ENCODE data around the gene RARB. TPM values are rescaled to one million over a fixed set of nuclear protein-coding genes. Genes with fewer than 3 reads are reported as not detected.

Gene RARB
- polyA plus RNA-seq, 6 donors from 2014 or later = 0.13 to 0.17 TPM; not detected in 4

- no peak for ATAC-seq (ENCODE audit: low read depth in 2 of 2)
- no peaks in the 10 kb centered on the region for H3K36me3 Mint-ChIP-seq
Measured at GRCh38 chr3:25404569-25404968, 23.5 kb upstream of the RARB start.

GRCh38 chr3:25405335-25405734, 22.7 kb upstream of the RARB start:
- H3K4me1 Mint-ChIP-seq = no peaks in the 10 kb centered on the region
- H3K27me3 Mint-ChIP-seq = peaks cover 0 to 6% (median 0%) of the 10 kb centered on the region in 3 donors
- no peak overlapping the region for H3K27ac Mint-ChIP-seq
- H3K36me3 Mint-ChIP-seq = no peaks in the 10 kb centered on the region
- DNase-seq (no peak), ATAC-seq (ENCODE audit: low read depth in 2 of 2) (no peak)
- H3K4me3 Mint-ChIP-seq = no peak overlapping the region
- H3K9me3 Mint-ChIP-seq = peaks cover 0 to 16% (median 3%) of the 10 kb centered on the region in 7 donors

More at GRCh38 chr3:25404569-25404968, 23.5 kb upstream of the RARB start:
- no peak for DNase-seq
- Mint-ChIP-seq H3K4me3 (no peak overlapping the region), H3K4me1 (no peaks in the 10 kb centered on the region), H3K27me3 (peaks cover 0 to 6% (median 0%) of the 10 kb centered on the region in 3 donors), H3K27ac (no peak overlapping the region), H3K9me3 (peaks cover 0 to 16% (median 3%) of the 10 kb centered on the region in 7 donors)

GRCh38 chr3:25410703-25411102, 17.4 kb upstream of the RARB start:
- ATAC-seq (ENCODE audit: low read depth in 2 of 2) (no peak), DNase-seq (no peak)
- H3K4me3 Mint-ChIP-seq = no peak overlapping the region
- H3K4me1 Mint-ChIP-seq = no peaks in the 10 kb centered on the region
- H3K36me3 Mint-ChIP-seq = no peaks in the 10 kb centered on the region
- no peaks in the 10 kb centered on the region for H3K27me3 Mint-ChIP-seq
- H3K9me3 Mint-ChIP-seq = peaks cover 0 to 6% (median 0%) of the 10 kb centered on the region in 7 donors
- no peak overlapping the region for H3K27ac Mint-ChIP-seq

DNA sequence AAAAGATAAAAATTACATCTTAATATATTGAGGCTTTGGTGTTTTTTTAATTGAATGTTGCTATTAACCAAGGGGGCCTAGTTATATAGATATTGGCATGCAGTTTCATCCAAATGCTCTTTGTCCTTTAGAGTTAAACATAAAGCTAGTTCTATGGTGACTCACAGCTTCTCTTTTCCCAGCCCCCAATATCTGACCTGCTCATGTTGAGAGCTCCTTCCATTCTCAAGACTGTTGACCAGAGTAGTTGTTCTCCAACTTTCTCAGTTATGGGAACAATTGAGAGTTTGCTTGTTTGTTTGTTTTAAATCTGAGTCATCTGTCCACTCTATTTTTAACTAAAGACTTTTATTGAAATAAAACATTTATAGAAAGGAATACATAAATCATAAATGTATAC, 15.8 kb upstream of the RARB start:
- Mint-ChIP-seq H3K27me3 (peaks cover 0 to under 1% (median 0%) of the 10 kb centered on the region in 3 donors), H3K27ac (no peak overlapping the region), H3K9me3 (peaks cover 0 to 6% (median 4%) of the 10 kb centered on the region in 7 donors), H3K36me3 (no peaks in the 10 kb centered on the region), H3K4me3 (no peak overlapping the region), H3K4me1 (no peaks in the 10 kb centered on the region)
- ATAC-seq (ENCODE audit: low read depth in 2 of 2) (no peak), DNase-seq (no peak)

- no peaks in the 10 kb centered on the region for H3K36me3 Mint-ChIP-seq
- no peaks in the 10 kb centered on the region for H3K4me1 Mint-ChIP-seq
- H3K27me3 Mint-ChIP-seq = peaks cover 0 to 11% (median 4%) of the 10 kb centered on the region in 3 donors
- H3K4me3 Mint-ChIP-seq = no peak overlapping the region
- DNase-seq (no peak), ATAC-seq (ENCODE audit: low read depth in 2 of 2) (no peak)
- peaks cover 0 to 6% (median 4%) of the 10 kb centered on the region in 7 donors for H3K9me3 Mint-ChIP-seq
- H3K27ac Mint-ChIP-seq = no peak overlapping the region
Measured at GRCh38 chr3:25416176-25416575, 11.9 kb upstream of the RARB start.

GRCh38 chr3:25418596-25418995, 9.5 kb upstream of the RARB start:
- Mint-ChIP-seq H3K27me3 (peaks cover 4 to 12% (median 6%) of the 10 kb centered on the region in 3 donors), H3K4me1 (no peaks in the 10 kb centered on the region), H3K36me3 (no peaks in the 10 kb centered on the region), H3K9me3 (peaks cover 0 to 5% (median 4%) of the 10 kb centered on the region in 7 donors), H3K4me3 (no peak overlapping the region), H3K27ac (no peak overlapping the region)
- ATAC-seq (ENCODE audit: low read depth in 2 of 2) (no peak), DNase-seq (no peak)

- Mint-ChIP-seq H3K4me3 (no peak overlapping the region), H3K4me1 (no peaks in the 10 kb centered on the region), H3K27ac (peak overlapping the region in 1 of 6 donors; percentile 3), H3K36me3 (no peaks in the 10 kb centered on the region), H3K27me3 (peaks cover 6 to 18% (median 8%) of the 10 kb centered on the region in 3 donors), H3K9me3 (peaks cover 0 to 4% (median 2%) of the 10 kb centered on the region in 7 donors)
- DNase-seq (no peak), ATAC-seq (ENCODE audit: low read depth in 2 of 2) (no peak)
Measured at GRCh38 chr3:25419251-25419650, 8.8 kb upstream of the RARB start.

GRCh38 chr3:25420147-25420546, 7.9 kb upstream of the RARB start:
- ATAC-seq (ENCODE audit: low read depth in 2 of 2) (no peak), DNase-seq (no peak)
- H3K4me3 Mint-ChIP-seq = no peak overlapping the region
- H3K36me3 Mint-ChIP-seq = no peaks in the 10 kb centered on the region
- peaks cover 0 to 4% (median 2%) of the 10 kb centered on the region in 7 donors for H3K9me3 Mint-ChIP-seq
- no peak overlapping the region for H3K27ac Mint-ChIP-seq
- no peaks in the 10 kb centered on the region for H3K4me1 Mint-ChIP-seq
- H3K27me3 Mint-ChIP-seq = peaks cover 6 to 20% (median 9%) of the 10 kb centered on the region in 3 donors

DNA sequence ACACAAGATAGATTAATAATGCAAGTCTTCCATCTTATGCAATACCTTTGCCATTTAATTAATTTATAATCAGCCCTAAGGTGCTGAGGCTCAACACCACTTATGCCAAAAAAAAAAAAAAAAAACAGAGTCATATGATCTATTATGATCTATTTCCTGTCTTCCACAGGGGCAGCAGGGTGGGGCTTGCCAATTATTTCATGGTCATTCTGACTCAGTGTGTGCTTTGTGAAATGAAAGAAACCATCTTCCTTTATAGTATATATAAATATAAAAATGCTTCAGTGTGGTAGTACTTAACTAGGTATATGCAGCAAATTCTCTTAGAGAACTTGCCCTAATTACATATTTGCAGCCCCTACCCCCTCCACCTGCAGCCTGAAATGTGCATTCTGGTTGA, 7.2 kb upstream of the RARB start:
- no peaks in the 10 kb centered on the region for H3K4me1 Mint-ChIP-seq
- H3K36me3 Mint-ChIP-seq = no peaks in the 10 kb centered on the region
- no peak overlapping the region for H3K27ac Mint-ChIP-seq
- H3K27me3 Mint-ChIP-seq = peaks cover 11 to 26% (median 17%) of the 10 kb centered on the region in 3 donors
- DNase-seq (no peak), ATAC-seq (ENCODE audit: low read depth in 2 of 2) (no peak)
- H3K9me3 Mint-ChIP-seq = peaks cover 0 to 4% (median 2%) of the 10 kb centered on the region in 7 donors
- H3K4me3 Mint-ChIP-seq = no peak overlapping the region

DNA sequence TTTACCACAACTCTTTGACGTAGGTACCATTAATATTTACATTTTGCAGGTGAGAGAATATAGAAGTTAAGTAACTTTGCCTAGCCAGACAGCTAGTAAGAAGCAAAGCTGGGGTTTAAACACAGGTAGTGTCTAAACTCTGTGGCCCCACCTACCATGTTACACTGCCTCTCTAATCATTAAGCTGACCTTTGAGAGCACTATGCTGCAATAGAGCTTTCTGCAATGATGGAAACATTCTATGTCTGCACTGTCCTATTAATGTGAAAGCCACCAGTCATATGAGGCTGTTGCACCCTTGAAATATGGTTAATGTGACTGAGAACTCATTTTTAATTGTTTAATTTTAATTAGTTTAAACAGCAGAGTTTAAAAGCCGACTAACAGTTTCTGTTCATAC, 6.3 kb upstream of the RARB start:
- Mint-ChIP-seq H3K36me3 (no peaks in the 10 kb centered on the region), H3K27ac (no peak overlapping the region), H3K4me1 (no peaks in the 10 kb centered on the region), H3K27me3 (peaks cover 20 to 35% (median 24%) of the 10 kb centered on the region in 3 donors), H3K9me3 (peaks cover 0 to 4% (median 2%) of the 10 kb centered on the region in 7 donors), H3K4me3 (no peak overlapping the region)
- no peak for ATAC-seq (ENCODE audit: low read depth in 2 of 2)
- no peak for DNase-seq

DNA sequence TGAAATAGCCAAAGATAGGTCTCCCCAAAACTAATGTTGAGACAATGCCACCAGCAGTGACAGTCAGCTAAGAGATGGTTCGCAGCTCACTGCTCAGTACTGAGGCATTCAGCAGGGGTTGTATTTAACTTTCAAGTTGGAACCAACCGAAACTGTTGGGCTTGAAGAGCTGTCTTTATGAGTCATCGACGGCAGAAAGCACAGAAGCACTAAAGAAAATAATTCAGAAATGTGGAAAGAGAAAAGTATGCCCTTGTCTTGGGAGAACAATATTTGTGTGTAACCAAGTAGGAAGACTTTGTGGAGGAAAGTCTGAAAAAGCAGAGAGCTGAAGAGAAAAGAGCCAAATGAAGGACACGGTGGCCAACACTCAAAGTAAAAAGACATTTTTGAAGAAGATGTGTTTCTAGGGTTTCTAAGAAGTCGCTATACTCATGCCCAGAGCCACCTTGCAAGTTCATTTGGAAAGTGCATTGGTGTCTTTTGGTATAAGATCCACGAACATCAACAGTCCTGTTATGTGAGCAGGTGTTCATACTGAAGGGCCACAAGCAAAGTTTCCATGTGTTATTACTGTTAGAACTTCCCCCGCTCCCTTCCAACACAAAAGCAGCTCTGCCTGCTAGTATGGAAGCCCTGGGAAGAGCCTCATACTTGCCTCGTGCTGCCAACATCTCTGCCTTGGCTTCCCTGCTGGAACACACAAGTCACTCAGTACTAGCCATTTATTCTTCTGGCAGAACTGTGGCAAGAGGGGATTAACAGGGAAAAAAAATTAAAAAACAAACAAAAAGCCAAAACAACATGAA, 4.1 kb upstream of the RARB start:
- Mint-ChIP-seq H3K4me3 (no peak overlapping the region), H3K9me3 (peaks cover 0 to 4% (median 0%) of the 10 kb centered on the region in 7 donors), H3K36me3 (no peaks in the 10 kb centered on the region), H3K27ac (no peak overlapping the region), H3K27me3 (peaks cover 39 to 48% (median 43%) of the 10 kb centered on the region in 3 donors), H3K4me1 (peaks cover 0 to 13% (median 6%) of the 10 kb centered on the region in 3 donors)
- no peak for ATAC-seq (ENCODE audit: low read depth in 2 of 2)
- no peak for DNase-seq

DNA sequence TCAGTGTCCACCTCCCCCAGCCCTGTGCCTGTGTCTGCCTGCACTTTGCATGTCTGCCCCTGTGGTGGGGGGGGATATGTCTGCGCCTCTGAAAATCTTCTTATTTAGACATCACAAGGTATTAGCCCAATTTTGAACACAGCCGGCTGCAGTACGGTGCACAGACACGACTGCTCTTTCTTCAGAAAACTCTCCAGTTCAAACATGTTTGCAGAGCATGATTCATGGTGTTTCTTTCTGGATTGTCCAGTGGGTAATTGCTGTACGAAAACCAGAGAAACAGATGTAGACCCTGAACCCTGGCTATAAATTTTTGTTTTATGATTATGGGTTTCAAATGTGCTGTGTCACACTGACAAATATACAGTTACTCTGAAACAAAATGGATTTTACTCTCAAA, 3.4 kb upstream of the RARB start:
- peaks cover 39 to 54% (median 48%) of the 10 kb centered on the region in 3 donors for H3K27me3 Mint-ChIP-seq
- DNase-seq (no peak), ATAC-seq (ENCODE audit: low read depth in 2 of 2) (no peak)
- no peak overlapping the region for H3K4me3 Mint-ChIP-seq
- no peaks in the 10 kb centered on the region for H3K36me3 Mint-ChIP-seq
- H3K9me3 Mint-ChIP-seq = peaks cover 0 to 4% (median 0%) of the 10 kb centered on the region in 7 donors
- no peak overlapping the region for H3K27ac Mint-ChIP-seq
- H3K4me1 Mint-ChIP-seq = peaks cover 0 to 13% (median 6%) of the 10 kb centered on the region in 3 donors

- Mint-ChIP-seq H3K4me1 (peaks cover 0 to 13% (median 6%) of the 10 kb centered on the region in 3 donors), H3K36me3 (no peaks in the 10 kb centered on the region), H3K27me3 (peaks cover 47 to 56% (median 49%) of the 10 kb centered on the region in 3 donors), H3K27ac (no peak overlapping the region), H3K9me3 (peaks cover 0 to 4% (median 0%) of the 10 kb centered on the region in 7 donors), H3K4me3 (peak overlapping the region in 1 of 8 donors; percentile 8)
- DNase-seq (no peak), ATAC-seq (ENCODE audit: low read depth in 2 of 2) (no peak)
Measured at GRCh38 chr3:25426408-25426807, 1.7 kb upstream of the RARB start.

DNA sequence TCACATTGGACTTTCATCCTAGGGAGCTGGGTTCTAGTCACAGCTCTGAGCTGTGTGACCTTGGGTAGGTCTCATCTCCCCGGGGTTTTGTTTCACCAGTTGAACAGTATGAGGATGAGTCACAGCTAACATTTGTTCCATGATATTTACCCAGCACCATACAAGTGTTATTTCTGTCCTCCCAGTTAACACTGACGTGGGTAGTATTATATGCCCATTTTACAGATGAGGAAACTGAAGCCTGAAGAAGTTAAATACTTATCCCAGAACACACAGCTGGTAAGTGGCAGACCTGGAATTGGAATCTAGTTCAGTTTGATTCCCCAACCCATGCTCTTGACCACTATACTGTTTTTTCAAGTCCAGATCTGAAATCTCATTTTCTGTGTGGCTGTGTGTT, 908 bp upstream of the RARB start:
- H3K4me3 Mint-ChIP-seq = peak overlapping the region in 1 of 8 donors; percentile 8
- no peak overlapping the region for H3K27ac Mint-ChIP-seq
- H3K27me3 Mint-ChIP-seq = peaks cover 49 to 61% (median 50%) of the 10 kb centered on the region in 3 donors
- peaks cover 0 to 13% (median 6%) of the 10 kb centered on the region in 3 donors for H3K4me1 Mint-ChIP-seq
- H3K36me3 Mint-ChIP-seq = no peaks in the 10 kb centered on the region
- ATAC-seq (ENCODE audit: low read depth in 2 of 2) (no peak), DNase-seq (no peak)
- peaks cover 0 to 4% (median 0%) of the 10 kb centered on the region in 7 donors for H3K9me3 Mint-ChIP-seq
